Panc1 (cell line): ENCODE results near the gene SWAP70. TPM values are rescaled to one million over a fixed set of nuclear protein-coding genes. Genes with fewer than 3 reads are reported as not detected.

Experiments used
- ATAC-seq: fragments of 200-7000 bp; cut with Tn5 transposase; 2 replicates; pipeline ENCODE4 v1.9.1; 2020; ENCODE audit warnings: mild to moderate bottlenecking, moderate library complexity
- BruUV-seq: library from RNA; stranded (reverse); fragments of 400-500 nt; replicated peaks from 2 replicates; lab custom pipeline; 2021; lab: Mats Ljungman, UMichigan
- CTCF ChIA-PET: fragments of 300-600 bp; sonication (Branson Sonifier 250); formaldehyde crosslinking; loops from one replicate; lab custom pipeline; 2022; ENCODE audit warnings: antibody characterized with exemption; lab: Charles Lee
- POLR2A ChIA-PET: fragments of 300-600 bp; sonication (Branson Sonifier 250); formaldehyde crosslinking; loops from one replicate; lab custom pipeline; 2022; ENCODE audit warnings: antibody characterized with exemption; lab: Charles Lee
- DNase-seq: peaks from one replicate; pipeline ENCODE4 v3.0.0-alpha.2; 2010; ENCODE audit warnings: low read depth, low spot score
- H3K27ac ChIP-seq: 2 replicates; pipeline ENCODE4 v1.5.1; 2011; ENCODE audit warnings: mild to moderate bottlenecking, low read length, inconsistent platforms
- H3K27me3 ChIP-seq: fragments of 200-500 bp; sonication (Bioruptor generic); 2 replicates; pipeline ENCODE4 v1.6.0; 2014; ENCODE audit warnings: low read length, inconsistent platforms; ENCODE audit not compliant: control insufficient read depth, insufficient read depth
- H3K36me3 ChIP-seq: fragments of 200-500 bp; sonication (Bioruptor generic); 2 replicates; pipeline ENCODE4 v1.5.1; 2014; ENCODE audit warnings: inconsistent platforms, mild to moderate bottlenecking, low read length, moderate library complexity; ENCODE audit not compliant: control insufficient read depth, insufficient read depth
- H3K4me1 ChIP-seq: 2 replicates; pipeline ENCODE4 v1.5.1; 2011; ENCODE audit warnings: inconsistent platforms, mild to moderate bottlenecking, low read length, moderate library complexity; ENCODE audit not compliant: control insufficient read depth, insufficient read depth
- H3K4me3 ChIP-seq, 2 experiments: 2 replicates each; pipeline ENCODE4 v1.5.1; 2011 to 2012; ENCODE audit warnings: low read depth in 2 of 2, low read length in 2 of 2, mild to moderate bottlenecking in 2 of 2, inconsistent platforms in 1 of 2, moderate library complexity in 1 of 2
- H3K9me3 ChIP-seq: fragments of 200-500 bp; sonication (Bioruptor generic); 2 replicates; pipeline ENCODE4 v1.5.1; 2014; ENCODE audit warnings: low read depth, mild to moderate bottlenecking, inconsistent platforms, low read length, moderate library complexity; ENCODE audit not compliant: control insufficient read depth, insufficient read depth
- POLR2AphosphoS5 ChIP-seq: IDR thresholded peaks from 2 replicates; pipeline ENCODE4 v1.6.1; 2012; ENCODE audit warnings: mild to moderate bottlenecking, low read depth, low read length, moderate library complexity
- REST ChIP-seq, 2 experiments: IDR thresholded peaks; 2 replicates each; pipeline ENCODE4 v1.6.1; 2011 to 2012; ENCODE audit warnings: low read depth in 2 of 2, control low read depth in 1 of 2, low read length in 1 of 2, mild to moderate bottlenecking in 1 of 2, moderate library complexity in 1 of 2; ENCODE audit not compliant: insufficient read depth in 1 of 2
- SIN3A ChIP-seq: IDR thresholded peaks from 2 replicates; pipeline ENCODE4 v1.6.1; 2012; ENCODE audit warnings: low read depth, mild to moderate bottlenecking, low read length, moderate library complexity, borderline replicate concordance; ENCODE audit not compliant: insufficient read depth
- TCF7L2 ChIP-seq: IDR thresholded peaks from 2 replicates; pipeline ENCODE4 v1.6.1; 2011; ENCODE audit warnings: mild to moderate bottlenecking, low read depth, low read length, inconsistent platforms
- in situ Hi-C: cut with HindIII; loops from 2 replicates; pipeline ENCODE4 v1.10.0; 2016; ENCODE audit warnings: low sequenced_read_pairs, low pct_unique_long_range_greater_than_20kb
- intact Hi-C: fragments of 100-400 bp; cut with micrococcal nuclease; formaldehyde crosslinking; loops from one replicate; pipeline ENCODE4 v1.10.0; 2022; ENCODE audit not compliant: unreplicated experiment
- total RNA-seq: library from RNA; stranded (reverse); gene quantifications from one replicate; pipeline ENCODE4 v1.2.1, GENCODE V29; 2021; ENCODE audit not compliant: unreplicated experiment
- TF ChIP-seq, protein P1 (sequence below): fragments of 450-650 bp; IDR thresholded peaks from 2 replicates; pipeline ENCODE4 v1.5.1; 2017; ENCODE audit warnings: mild to moderate bottlenecking

The SWAP70 gene
- total RNA-seq, 1 experiment from 2014 or later = 96.0 TPM

GRCh38 chr11:9688716-9689511 lies 25.0 kb downstream of the SWAP70 start:
- Histone ChIP-seq H3K4me1 (peaks cover 33% of the 10 kb centered on the region), H3K4me3 (no peak overlapping the region)
- POLR2A ChIA-PET = no interaction called here

GRCh38 chr11:9689721-9690120 lies 25.8 kb downstream of the SWAP70 start:
- ATAC-seq (peak; percentile 47; the same call in 1 of the 2 replicates), DNase-seq (no peak)
- intact Hi-C loops (no loop called here), in situ Hi-C loops (no loop called here)
- no TSS peak for BruUV-seq
- POLR2A ChIA-PET = no interaction called here
- TF ChIP-seq TCF7L2 = no peak
- no peak for TF ChIP-seq REST (IDR thresholded peaks at IDR 0.05; ENCODE audit: insufficient read depth in 1 of 2, low read depth in 2 of 2, low read length in 1 of 2)
- no peak for TF ChIP-seq POLR2AphosphoS5
- TF ChIP-seq SIN3A = no peak
- TF ChIP-seq, protein P1, sequence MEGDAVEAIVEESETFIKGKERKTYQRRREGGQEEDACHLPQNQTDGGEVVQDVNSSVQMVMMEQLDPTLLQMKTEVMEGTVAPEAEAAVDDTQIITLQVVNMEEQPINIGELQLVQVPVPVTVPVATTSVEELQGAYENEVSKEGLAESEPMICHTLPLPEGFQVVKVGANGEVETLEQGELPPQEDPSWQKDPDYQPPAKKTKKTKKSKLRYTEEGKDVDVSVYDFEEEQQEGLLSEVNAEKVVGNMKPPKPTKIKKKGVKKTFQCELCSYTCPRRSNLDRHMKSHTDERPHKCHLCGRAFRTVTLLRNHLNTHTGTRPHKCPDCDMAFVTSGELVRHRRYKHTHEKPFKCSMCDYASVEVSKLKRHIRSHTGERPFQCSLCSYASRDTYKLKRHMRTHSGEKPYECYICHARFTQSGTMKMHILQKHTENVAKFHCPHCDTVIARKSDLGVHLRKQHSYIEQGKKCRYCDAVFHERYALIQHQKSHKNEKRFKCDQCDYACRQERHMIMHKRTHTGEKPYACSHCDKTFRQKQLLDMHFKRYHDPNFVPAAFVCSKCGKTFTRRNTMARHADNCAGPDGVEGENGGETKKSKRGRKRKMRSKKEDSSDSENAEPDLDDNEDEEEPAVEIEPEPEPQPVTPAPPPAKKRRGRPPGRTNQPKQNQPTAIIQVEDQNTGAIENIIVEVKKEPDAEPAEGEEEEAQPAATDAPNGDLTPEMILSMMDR = no peak
- H3K27me3 ChIP-seq = no peaks in the 10 kb centered on the region
- peaks cover 33% of the 10 kb centered on the region for H3K4me1 ChIP-seq
- H3K9me3 ChIP-seq = no peaks in the 10 kb centered on the region
- CTCF ChIA-PET = no interaction called here
- no peak overlapping the region; the same call in 1 of the 2 replicates for H3K27ac ChIP-seq
- H3K36me3 ChIP-seq = no peaks in the 10 kb centered on the region; the same call in 1 of the 2 replicates
- no peak overlapping the region for H3K4me3 ChIP-seq

More at GRCh38 chr11:9688716-9689511, 25.0 kb downstream of the SWAP70 start:
- H3K27me3 ChIP-seq = no peaks in the 10 kb centered on the region
- H3K9me3 ChIP-seq = no peaks in the 10 kb centered on the region
- peak; percentile 78 for DNase-seq
- TF ChIP-seq REST (IDR thresholded peaks at IDR 0.05; ENCODE audit: insufficient read depth in 1 of 2, low read depth in 2 of 2, low read length in 1 of 2) (no peak), TCF7L2 (no peak), POLR2AphosphoS5 (no peak), SIN3A (no peak)
- TF ChIP-seq, protein P1 = no peak
- H3K27ac ChIP-seq = peak overlapping the region; percentile 6
- in situ Hi-C loops (no loop called here), intact Hi-C loops (no loop called here)
- TSS peak; percentile 28 for BruUV-seq
- H3K36me3 ChIP-seq = no peaks in the 10 kb centered on the region; the same call in 1 of the 2 replicates
- ATAC-seq = peak; percentile 87
- CTCF ChIA-PET = no interaction called here
